ENCODE results near the gene KCNT1. TPM values are rescaled to one million over a fixed set of nuclear protein-coding genes. Genes with fewer than 3 reads are reported as not detected.

KCNT1 gene
- total and polyA plus RNA-seq, 10 of the 15 experiments (the other 5 are each of a cell fraction or from before 2014, with no cell fraction given) = not detected

- no peak for FAIRE-seq
- RAD21 ChIA-PET (ENCODE audit: unreplicated experiment) = no interaction called here
- no peaks in the 10 kb centered on the region for H3K79me2 ChIP-seq (ENCODE audit: control insufficient read depth, insufficient read depth, low read length)
- CTCF ChIA-PET = no interaction called here
- 93% methylated on average over 25 of the region's 25 CpGs for WGBS (ENCODE audit: insufficient coverage, insufficient replicate concordance, low lambda C conversion rate, missing lambda C conversion rate)
- SMC1A ChIA-PET (ENCODE audit: uncharacterized antibody, unreplicated experiment) = no interaction called here
- no peak overlapping the region for H2AFZ ChIP-seq (ENCODE audit: control insufficient read depth, low read depth, low read length)
- POLR2A ChIA-PET = no interaction called here
- peaks cover 15 to 22% of the 10 kb centered on the region in 2 experiments; a peak in 3 of 4 replicates for H3K36me3 ChIP-seq (ENCODE audit: control insufficient read depth in 2 of 2, insufficient read depth in 2 of 2, low read length in 1 of 2)
- DNase-seq (ENCODE audit: low read depth, low spot score) = no peak
- TF ChIP-seq ZNF592 (IDR thresholded peaks at IDR 0.05) (no peak), ATF2 (IDR thresholded peaks at IDR 0.05; ENCODE audit: low read length) (no peak), WRNIP1 (IDR thresholded peaks at IDR 0.05; ENCODE audit: borderline replicate concordance, low read depth, low read length) (no peak), TCF7 (IDR thresholded peaks at IDR 0.05; ENCODE audit: borderline replicate concordance) (no peak), STAT3 (IDR thresholded peaks at IDR 0.05; ENCODE audit: low read depth, low read length) (no peak), NFYA (IDR thresholded peaks at IDR 0.05; ENCODE audit: borderline replicate concordance, low read depth, low read length) (no peak), ZBTB33 (IDR thresholded peaks at IDR 0.05) (no peak), NR2C1 (IDR thresholded peaks at IDR 0.05) (no peak)
- H4K20me1 ChIP-seq (ENCODE audit: control insufficient read depth, insufficient read depth) = no peaks in the 10 kb centered on the region
- H3K9me3 ChIP-seq (replicated peaks; ENCODE audit: control insufficient read depth, insufficient read depth, low read length) = peaks cover 2% of the 10 kb centered on the region; the same call in 1 of the 3 replicates
- H3K27ac ChIP-seq (ENCODE audit: control insufficient read depth, insufficient read depth) = no peak overlapping the region
- in situ Hi-C loops (cut with MboI) = no loop called here
- H3K4me3 ChIP-seq = no peak overlapping the region
- intact Hi-C loops (cut with micrococcal nuclease; ENCODE audit: unreplicated experiment) = no loop called here
- no TSS peak for BruUV-seq (replicated peaks)
- H3K9ac ChIP-seq (ENCODE audit: control insufficient read depth, insufficient read depth, low read length) = no peak overlapping the region
- H3K27me3 ChIP-seq (replicated peaks in 1 of 2; ENCODE audit: control insufficient read depth in 2 of 2, insufficient read depth in 2 of 2, low read length in 1 of 2) = no peaks in the 10 kb centered on the region
- no peak overlapping the region for H3K4me2 ChIP-seq (ENCODE audit: control insufficient read depth, insufficient read depth)
- no peak for ATAC-seq
- no peaks in the 10 kb centered on the region for H3K4me1 ChIP-seq (ENCODE audit: control insufficient read depth, insufficient read depth, low read length)
Observed at GRCh38 chr9:135825435-135826187, 123.6 kb downstream of the KCNT1 start.

All from GM12878 (cell line).